Iris pigment epithelial cell (primary cell): ENCODE measurements around the gene ILKAP.

Experiments
- DNase-seq: peaks from one replicate; pipeline ENCODE4 v3.0.0-alpha.2; 2011; ENCODE audit warnings: low read depth

Gene ILKAP, protein sequence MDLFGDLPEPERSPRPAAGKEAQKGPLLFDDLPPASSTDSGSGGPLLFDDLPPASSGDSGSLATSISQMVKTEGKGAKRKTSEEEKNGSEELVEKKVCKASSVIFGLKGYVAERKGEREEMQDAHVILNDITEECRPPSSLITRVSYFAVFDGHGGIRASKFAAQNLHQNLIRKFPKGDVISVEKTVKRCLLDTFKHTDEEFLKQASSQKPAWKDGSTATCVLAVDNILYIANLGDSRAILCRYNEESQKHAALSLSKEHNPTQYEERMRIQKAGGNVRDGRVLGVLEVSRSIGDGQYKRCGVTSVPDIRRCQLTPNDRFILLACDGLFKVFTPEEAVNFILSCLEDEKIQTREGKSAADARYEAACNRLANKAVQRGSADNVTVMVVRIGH

DNA sequence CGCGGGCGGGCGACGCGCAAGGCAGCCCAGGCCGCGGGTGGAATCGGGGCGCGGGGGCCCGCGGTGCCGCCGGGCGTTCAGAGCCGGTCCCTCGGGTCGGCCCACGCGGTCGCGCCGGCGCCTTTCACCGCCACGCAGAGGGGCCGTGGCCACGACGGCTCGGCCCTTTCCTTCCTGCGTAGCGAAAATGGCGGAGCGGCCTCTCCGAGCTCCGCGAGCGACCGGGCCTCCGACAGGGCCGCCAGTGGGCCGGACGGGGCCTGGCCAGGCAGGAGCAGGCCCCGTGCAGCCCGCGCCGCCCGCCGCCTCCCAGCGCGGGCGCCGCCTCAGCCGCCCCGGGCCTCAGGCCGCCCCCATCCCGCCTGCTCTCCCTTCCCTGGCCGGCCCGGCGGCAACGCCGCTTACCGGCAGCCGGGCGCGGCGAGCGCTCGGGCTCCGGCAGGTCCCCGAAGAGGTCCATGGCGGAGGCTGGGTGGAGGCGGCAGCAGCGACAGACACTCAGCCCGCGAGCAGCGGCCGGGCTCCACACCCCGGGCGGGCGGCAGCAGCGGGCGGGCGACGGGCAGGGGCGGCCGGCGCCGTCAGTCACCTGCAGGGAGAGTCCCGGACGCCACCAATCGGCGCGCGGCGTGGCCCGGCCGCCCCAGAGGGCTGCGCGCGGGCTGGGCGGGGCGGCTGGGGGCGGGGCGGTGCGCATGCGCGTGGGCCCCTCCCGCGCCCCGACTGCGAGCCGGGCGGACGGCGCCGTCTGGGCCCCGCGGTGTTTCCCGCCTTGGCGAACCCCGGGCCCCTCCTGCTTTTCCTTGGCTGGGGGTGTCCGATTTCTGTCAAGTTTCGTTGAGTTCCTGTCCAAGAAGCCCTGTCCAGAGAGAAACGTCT is at the start of gene ILKAP:
Gene ILKAP (minus strand): TSS at position 602 of the 879 bp plus-strand sequence. CDS start 142 bp downstream, at position 460.
- peak; percentile 73 for DNase-seq

DNA sequence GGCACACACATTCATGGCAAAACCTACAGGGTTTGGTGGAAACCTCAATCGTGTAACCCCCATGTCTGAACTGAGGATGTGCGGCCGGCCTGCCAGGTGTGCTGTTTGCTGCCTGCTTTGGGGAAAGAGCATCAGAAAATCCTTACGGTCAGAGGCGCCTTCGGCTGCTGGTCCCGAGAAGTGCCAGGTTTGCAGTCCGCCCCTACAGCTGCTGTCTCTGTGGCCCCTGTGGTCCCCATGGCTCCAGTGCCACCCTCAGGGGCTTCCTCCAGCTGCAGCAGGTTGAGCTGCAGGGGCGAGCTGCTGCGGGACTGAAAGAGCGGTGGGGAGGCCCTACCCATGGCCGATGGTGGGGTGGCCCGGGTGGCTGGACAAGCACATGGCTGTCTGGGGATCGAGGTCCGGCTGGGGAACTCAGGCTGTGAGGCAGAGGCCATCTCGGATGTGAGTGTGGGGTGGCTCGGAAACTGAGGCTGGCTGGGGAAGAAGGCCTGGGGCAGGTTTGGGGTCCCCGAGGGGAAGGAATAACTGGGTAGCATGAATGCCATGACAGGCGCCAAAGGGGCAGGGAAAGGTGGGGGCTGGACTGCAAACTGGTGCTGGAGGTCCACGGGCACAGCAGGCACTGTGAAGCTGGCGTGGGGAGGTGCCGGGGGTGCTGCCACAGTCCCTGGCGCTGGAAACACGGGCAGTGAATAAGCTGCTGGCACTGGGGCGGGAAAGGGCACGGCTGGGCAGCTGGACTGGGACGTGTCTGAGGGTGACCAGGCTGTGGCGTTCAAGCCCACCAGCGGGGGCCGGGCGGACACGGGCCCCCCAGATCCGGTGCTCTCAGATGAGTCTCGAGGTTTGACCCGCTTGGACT is 49.5 kb upstream of the ILKAP start:
- DNase-seq = no peak

DNA sequence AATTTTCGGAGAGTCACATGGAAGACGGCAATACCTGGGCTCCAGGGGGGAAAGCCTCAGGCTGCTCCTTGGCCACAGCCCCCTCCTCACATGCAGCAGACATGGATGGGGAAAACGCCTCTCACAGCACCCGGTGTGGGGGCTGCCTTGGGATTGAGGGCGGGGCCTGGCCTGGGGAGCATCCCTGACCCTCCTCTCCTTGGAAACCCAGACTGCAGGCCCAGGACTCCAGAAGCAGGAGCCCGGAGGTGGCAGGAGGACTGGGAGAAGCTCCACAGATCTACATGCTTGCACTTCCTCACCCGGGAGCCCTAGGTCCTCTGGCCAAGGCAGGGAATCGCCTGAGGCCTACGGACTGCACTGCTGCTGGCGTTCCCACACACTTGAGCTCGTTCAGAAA is 48.5 kb upstream of the ILKAP start:
- no peak for DNase-seq

DNA sequence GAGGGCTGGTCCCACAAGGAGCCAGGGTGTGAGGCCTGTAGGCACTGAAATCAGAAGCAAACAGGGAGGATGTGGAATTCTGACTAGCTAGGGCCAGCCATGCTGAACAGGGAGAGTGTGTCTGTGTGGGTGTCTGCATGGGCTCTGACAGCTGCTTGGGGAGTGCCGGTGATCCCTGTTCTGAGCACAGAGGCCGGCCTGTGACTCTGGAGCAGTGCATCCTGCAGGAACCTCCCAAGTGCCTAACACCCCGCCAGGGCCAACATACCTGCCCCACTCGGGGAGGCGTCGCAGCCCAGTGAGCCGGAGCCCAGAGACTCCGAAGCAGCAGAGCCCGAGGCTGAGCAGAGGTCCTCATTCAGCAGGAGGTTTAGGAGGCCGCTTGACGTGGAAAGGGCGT is 47.8 kb upstream of the ILKAP start:
- no peak for DNase-seq

DNA sequence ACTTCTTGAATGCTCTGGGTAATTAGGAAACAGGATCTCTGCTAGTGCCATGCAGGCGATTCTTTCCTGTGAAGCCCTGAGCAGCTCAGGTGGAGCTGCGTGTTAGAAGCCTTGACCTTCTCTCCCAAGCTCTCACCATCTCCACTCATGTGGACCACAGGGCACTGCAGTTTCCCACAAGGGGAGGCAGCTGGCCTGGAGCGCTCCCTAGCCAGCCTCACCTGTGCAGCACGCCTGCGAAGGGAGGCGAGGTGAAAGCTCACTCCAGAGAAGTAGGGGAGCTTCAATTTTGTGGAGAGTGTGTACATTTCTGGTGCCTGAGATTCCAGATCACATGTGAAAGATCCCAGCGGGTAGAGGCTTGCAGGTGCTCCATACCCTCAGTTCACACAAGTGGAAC is 47.4 kb upstream of the ILKAP start:
- no peak for DNase-seq

DNA sequence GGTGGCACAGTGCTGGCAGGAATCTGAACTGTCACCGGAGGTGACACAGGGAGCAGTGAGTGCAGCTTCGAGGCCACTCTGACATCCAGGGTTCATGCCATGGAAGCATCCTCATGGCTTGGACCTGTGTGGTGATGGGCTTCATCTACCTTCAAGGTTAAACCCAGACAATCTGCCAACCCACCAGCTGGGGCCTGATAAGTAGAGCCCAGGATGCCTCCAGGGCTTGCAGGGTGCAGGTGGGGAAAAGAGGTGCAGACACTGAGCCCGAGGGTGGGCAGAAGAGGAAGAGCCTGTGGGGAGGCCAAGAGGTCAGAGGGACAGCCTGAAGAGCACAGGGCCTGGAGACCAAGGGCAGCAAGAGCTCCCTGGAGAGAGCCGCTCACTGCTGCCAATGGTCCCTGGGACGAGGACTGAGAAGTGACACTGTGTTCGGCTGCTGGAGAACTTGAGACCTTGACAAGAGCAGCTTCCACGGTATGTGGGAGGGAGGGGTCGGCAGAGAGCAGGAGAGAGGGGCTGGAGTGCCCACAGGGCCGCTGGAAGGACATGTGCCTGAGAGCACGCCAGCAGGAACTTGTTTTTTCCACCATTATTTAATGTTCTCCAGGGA is 44.5 kb upstream of the ILKAP start:
- no peak for DNase-seq

DNA sequence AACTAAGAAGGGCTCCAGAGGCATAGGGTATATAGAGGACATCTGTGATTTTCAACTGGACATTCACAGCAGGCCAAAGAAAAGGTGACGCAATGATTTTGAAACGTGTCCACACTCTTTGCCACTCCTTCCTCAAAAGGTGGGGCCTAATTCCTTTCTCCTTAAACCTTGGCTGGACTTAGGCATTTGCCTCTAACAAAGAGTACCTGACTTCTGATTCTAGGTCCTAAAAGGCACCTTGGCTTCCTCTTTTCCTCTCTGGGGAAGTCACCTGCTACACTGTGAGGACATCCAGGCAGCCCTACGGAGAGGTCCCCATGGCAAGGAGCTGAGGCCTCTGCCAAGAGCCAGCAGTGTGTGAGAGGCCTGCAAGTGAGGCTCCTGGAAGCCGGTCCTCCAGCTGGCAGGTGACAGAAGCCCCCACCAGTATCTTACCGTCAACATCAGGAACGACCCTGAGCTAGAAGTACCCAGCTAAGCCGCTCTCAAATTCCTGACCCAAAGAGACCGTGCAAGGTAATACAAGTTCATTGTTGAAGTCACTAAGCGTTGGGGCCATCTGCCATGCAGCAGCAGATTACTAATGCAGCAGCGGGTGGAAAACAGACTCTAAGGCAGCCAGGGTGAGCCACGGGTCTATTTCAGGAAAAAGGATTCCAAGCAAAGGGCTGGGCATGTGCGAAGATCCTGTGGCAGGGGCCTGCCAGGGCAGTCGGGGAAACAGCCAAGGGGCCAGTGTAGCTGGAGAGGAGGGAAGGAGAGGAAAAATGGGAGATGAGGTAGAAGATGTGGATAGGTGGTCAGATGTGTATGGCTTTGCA is 43.7 kb upstream of the ILKAP start:
- DNase-seq = no peak

DNA sequence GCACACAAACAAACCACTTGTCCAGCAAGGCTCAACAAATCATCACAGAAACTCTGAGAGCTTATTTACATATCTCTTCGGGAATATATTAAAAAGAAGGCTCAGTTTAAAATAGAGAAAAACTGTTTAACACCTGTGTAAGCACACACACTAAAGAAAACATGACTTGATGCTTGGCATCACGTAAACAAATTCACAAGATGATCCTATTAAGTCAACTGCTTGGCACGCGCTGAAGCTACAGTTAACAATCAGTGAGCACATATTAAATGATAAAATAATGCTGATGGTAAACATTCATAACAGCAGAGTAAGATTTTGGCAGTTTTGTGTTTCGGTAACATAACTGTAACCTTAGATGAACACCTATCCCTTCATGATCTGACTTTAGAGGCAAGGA is 40.7 kb upstream of the ILKAP start:
- no peak for DNase-seq

DNA sequence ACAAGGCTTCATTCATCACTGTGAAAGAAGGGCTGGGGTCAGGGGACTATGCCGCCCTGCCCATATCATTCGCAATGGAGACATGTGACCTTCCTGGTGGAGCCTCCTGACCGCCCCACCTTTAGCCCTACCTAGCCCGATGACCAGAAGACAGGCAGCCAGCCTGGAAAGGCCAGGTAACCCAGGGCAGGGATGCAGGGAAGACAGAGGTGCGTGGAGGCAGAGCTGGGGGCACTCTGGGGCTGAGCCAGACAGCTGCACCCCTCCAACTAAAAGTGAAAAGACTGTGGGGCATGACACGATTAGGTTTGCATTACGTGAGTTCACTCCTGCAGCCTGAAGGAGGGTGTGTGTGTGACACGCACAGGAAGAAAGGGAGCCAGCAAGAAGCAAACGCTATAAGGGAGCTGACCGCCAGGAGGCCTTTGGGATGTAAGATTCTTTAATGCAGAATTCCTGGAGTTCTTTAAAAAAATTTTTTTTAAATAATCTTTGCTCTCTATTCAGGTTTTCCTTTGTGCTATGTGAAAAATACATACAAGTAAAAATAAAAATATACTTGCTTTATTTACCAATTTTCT is 40.1 kb upstream of the ILKAP start:
- no peak for DNase-seq

DNA sequence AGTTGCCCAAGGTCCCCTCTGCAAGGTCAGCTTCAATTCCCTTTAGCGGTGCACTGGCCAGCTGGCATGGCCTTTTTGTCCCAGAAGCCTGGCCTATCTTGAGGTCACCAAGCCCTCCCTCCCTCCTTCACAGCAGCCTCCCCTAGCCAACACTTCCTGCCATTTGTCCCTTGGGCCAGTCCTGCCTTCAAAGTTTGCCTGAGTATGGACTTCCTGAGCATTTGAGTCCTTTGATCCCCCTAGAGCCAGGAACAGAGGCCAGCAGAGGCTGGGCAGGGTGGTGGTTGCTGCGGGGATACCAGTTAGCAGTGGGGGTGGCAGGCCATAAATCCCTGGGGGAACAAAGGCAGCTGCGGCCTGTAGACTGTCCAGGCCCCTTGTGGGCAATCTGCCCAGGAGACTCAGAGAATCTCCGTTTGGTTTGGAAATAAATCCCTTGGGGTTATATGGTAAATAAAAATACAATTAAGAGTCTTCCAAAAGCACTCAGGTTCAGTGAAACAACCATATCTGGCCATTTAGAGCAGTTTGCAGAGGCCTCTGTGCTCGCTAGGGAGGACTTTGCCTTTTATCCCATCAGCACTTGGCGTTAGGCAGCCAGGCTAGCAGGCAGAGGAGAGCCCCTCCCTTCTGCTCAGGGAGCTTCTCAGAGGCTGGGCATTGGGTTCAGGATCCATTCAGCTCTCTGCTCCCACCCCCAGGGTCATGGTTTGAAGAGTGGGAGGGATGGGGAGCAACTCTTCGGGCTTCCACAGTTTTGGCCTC is 39.4 kb upstream of the ILKAP start:
- no peak for DNase-seq

DNA sequence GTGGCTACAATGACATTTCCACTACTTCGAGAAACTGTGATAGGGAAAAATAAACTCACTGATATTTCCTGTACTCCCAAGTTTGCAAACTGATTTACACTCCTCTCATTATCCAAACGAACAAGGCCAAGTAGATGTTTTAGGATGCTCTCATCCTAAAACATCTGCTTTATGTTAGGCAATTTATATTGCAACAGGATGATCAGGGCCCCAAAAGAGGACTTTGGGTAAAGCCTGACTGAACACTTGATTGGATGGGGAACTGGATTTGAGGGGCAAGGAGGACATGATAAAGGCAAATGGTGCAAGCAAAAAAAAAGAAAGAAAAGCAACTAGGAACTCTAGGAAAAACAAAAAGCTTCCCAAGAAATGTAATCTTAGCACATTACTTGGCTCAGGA is 38.5 kb upstream of the ILKAP start:
- no peak for DNase-seq

DNA sequence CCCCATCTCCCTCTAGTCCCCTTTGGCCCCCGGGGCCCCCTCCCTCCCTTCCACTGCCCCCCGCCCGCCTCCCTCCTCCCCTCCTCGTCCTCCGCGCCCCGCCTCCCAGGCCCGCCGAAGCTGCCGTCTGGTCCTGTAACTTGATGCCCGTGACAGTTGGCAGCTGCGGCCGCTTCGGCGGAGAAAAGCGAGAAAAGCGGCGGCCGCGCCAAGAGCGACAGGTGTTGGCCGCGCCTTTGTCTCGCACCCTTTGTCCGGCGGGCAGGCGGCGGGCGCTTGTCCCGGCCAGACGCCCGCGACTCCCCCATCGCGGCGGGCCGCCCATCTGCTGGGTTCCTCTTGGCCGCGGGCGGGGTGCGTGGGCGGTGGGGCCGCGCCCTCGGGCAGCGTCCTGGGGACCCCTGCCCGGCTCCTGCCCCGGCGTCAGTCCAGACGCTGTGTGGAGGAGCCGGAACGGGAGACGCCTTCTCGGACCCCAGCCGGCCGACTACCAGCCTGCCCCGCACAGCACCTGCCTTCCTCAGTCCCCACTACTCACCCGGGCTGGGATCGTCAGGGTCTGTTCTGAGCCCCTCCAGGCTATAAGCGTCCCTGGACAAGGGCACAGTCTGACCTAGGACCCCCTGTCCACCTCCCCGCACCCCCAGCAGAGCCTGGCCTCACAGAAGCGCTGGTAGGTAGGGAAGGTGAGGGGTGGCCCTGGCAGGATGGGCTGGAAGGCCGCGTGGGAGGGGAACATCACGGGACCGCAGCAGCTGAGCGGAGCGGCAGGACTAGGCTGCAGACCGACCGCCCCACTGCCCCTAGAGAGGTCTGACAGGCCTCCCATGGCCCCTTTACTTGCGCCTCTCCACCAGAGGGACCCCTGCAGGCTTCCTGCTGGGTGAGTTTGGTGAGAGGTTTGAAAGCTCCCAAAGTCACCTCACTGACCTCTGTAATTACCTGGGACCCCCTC is 37.5 kb upstream of the ILKAP start:
- DNase-seq = peak; percentile 21

DNA sequence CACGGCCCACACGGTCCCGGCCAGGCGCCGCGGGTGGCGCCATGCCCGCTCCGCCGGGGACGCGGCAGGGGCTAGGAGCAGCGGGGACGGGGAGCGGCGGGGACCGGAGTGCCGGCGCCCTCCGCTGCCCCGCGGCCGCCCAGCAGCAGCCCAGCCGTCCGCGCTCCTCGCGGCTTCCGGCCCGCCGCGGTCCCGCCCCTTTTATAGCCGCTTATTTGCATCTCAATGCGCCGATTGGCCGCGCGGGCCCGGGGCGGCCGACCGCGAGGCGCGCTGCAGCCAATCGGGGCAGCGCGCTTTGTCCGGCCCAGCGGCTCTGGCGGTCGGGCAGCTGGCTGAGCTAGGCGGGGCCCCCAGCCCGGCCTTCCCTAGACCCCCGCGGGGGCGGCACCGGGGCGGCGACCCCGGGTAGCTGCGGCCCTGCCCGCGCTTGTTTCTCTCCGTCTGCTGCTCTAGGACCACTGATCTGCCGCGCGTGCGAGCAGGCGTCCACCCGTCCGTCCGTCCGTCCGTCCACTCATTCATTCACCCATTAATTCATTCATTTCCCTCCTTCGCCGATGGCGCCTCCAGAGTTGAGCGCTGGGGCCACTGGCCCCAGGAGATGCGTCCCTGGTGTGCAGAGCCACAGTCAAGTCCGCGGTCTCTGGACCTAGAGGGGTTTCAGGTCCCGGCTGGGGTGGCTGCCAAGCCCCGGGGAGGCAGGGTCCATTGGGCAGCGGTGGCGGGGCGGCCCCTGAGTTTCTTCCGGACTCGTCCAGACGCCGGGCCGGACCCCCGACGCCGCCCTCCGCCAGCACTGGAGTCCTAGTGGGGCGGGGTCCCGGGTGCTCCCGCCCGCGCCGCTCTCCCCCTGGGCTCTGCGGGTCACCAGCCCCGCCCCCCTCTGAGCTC is 36.6 kb upstream of the ILKAP start, which contains the start of gene HES6:
Gene HES6 (minus strand): TSS at position 176 of the 894 bp plus-strand sequence. CDS start 133 bp downstream, at position 43.
- DNase-seq = peak; percentile 86

DNA sequence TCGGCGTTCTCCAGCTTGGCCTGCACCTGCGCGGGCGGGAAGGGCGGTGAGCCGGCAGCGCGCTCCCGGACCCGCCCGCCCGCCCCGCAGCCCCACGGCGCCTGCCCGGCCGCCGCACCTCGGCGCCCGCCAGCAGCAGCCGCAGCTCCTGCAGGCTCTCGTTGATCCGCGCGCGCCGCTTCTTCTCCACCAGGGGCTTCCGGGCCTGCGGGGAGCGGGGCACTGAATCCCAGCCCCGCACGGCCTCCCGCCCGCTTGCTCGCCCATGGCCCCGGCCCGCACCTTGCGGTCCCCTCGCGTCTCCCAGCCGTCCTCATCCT is 36.0 kb upstream of the ILKAP start:
- no peak for DNase-seq

DNA sequence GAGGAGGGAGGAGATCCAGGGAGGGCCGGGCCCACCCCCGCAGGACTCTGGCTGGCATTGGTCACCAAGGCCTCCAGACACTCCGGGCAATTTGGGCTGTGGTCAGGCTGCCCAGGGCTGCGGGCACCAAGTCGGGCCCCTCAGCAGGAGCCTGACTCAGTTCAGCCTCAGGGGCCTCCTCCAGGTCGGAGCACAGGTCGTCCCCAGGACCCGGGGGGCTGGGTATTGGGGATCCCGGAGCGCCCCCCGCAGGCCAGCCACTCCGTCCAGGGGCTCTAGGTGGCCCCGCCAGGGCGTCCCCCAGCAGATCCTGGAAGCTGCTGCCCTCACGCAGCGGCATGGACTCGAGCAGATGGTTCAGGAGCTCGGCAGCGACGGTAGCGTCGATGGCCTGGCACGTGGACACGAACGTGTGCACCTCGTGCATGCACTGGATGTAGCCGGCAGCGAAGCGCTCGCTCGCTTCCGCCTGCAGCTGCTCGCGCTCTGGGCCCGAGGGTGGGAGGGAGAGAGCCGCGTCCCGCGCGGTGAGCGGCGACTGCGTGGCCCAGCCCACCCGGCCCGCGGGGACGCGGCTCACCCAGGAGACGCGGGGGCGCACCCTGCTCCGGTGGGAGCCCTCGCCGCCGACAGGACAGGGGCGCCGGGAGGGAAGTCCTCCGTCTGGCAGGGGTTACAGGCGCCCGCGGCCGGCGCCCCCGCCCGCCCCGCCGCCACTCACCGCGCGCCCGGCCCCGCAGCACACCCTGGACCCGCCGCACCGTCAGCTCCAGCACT is 35.5 kb upstream of the ILKAP start:
- no peak for DNase-seq

DNA sequence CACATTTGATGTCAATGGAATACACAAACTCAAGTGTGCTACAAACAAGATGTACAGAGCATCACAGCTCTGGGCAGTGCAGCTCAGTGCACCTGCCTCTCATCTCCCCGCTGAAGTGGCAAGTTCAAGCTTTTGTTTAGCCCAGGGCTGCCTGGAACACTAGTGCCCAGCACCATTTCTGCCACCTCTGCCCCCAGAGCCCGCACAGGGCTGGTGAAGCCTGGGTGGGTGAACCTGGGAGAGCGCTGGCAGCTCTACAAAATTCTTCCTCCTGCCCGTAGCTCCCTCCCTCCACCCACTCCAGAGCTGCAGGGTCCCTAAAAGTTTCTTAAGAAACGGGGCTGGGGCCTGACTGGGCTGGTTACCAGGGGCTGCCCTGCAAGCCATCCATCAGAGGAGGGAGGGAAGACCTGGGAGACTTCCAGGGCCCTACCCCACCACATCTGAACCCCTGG is 34.8 kb upstream of the ILKAP start:
- DNase-seq = no peak
